HCT116 (cell line): ENCODE data around the gene DNAJC6. TPM values are rescaled to one million over a fixed set of nuclear protein-coding genes. Genes with fewer than 3 reads are reported as not detected.

Experiments
- ATAC-seq: fragments of 200-7000 bp; cut with Tn5 transposase; 2 replicates; pipeline ENCODE4 v1.9.1; 2020; ENCODE audit warnings: mild to moderate bottlenecking, moderate library complexity
- BruUV-seq: library from RNA; stranded (reverse); fragments of 400-500 nt; replicated peaks from 2 replicates; lab custom pipeline; 2021; lab: Mats Ljungman, UMichigan
- CTCF ChIA-PET: fragments of 300-600 bp; sonication (Branson Sonifier 250); formaldehyde crosslinking; loops from one replicate; lab custom pipeline; 2021; ENCODE audit warnings: antibody characterized with exemption; lab: Charles Lee
- POLR2A ChIA-PET: fragments of 300-600, 350-600 bp; sonication (Branson Sonifier 250); formaldehyde crosslinking; loops from one replicate; lab custom pipeline; 2021; ENCODE audit warnings: antibody characterized with exemption; lab: Charles Lee
- RAD21 ChIA-PET, 2 experiments: fragments of 300-600 bp; sonication (Branson Sonifier 250); formaldehyde crosslinking; loops; one replicate each; lab custom pipeline; 2023; ENCODE audit warnings: low total read pairs in 2 of 2; ENCODE audit not compliant: uncharacterized antibody in 2 of 2, unreplicated experiment in 2 of 2, low non-redundant PET in 1 of 2; lab: Charles Lee
- DNase-seq: peaks from one replicate; pipeline ENCODE4 v3.0.0-alpha.2; 2010; ENCODE audit warnings: low read depth, low spot score
- H2AFZ ChIP-seq: fragments of 200-600 bp; shearing (Covaris generic), sonication (generic); 2 replicates; pipeline ENCODE4 v1.6.1; 2017; ENCODE audit warnings: low read depth, mixed run types, mixed read lengths, antibody characterized with exemption, low read length; ENCODE audit not compliant: poor library complexity, severe bottlenecking
- H3K27ac ChIP-seq: 2 replicates; pipeline ENCODE4 v1.5.1; 2012; ENCODE audit warnings: low read depth, low read length
- H3K27me3 ChIP-seq: fragments of 200-600 bp; sonication (generic); 2 replicates; pipeline ENCODE4 v1.6.1; 2016; ENCODE audit warnings: mixed run types, low read length, mixed read lengths; ENCODE audit not compliant: insufficient read depth
- H3K36me3 ChIP-seq, 2 experiments: fragments of 200-500 bp in 1 of 2; fragments of 200-600 bp in 1 of 2; sonication (Bioruptor generic) in 1 of 2; sonication (generic) in 1 of 2; 2 replicates each; pipeline versions ENCODE4 v1.5.1 to v1.6.1; 2014 to 2016; ENCODE audit warnings: low read length in 2 of 2, inconsistent platforms in 1 of 2, mixed read lengths in 1 of 2, mixed run types in 1 of 2; ENCODE audit not compliant: insufficient read depth in 2 of 2, control insufficient read depth in 1 of 2
- H3K4me1 ChIP-seq, 2 experiments: fragments of 200-600 bp in 1 of 2; sonication (generic) in 1 of 2; 2 replicates each; pipeline versions ENCODE4 v1.5.1 to v1.6.1; 2012 to 2017; ENCODE audit warnings: low read length in 2 of 2, inconsistent platforms in 1 of 2, mild to moderate bottlenecking in 1 of 2, mixed read lengths in 1 of 2, mixed run types in 1 of 2, moderate library complexity in 1 of 2; ENCODE audit not compliant: insufficient read depth in 2 of 2, control insufficient read depth in 1 of 2
- H3K4me2 ChIP-seq: fragments of 200-600 bp; sonication (generic); 2 replicates; pipeline ENCODE4 v1.6.1; 2017; ENCODE audit warnings: mixed run types, low read length, mixed read lengths
- H3K4me3 ChIP-seq, 2 experiments: fragments of 200-600 bp in 1 of 2; sonication (generic) in 1 of 2; replicated peaks in 1 of 2; 2 replicates each; pipeline ENCODE4 v1.5.1; 2011 to 2016; ENCODE audit warnings: low read length in 2 of 2, control low read depth in 1 of 2, low read depth in 1 of 2, mild to moderate bottlenecking in 1 of 2, mixed read lengths in 1 of 2, mixed run types in 1 of 2
- H3K79me2 ChIP-seq: fragments of 200-600 bp; sonication (generic); 2 replicates; pipeline ENCODE4 v1.6.1; 2017; ENCODE audit warnings: mild to moderate bottlenecking, mixed run types, low read length, moderate library complexity, mixed read lengths; ENCODE audit not compliant: insufficient read depth
- H3K9ac ChIP-seq: fragments of 200-600 bp; sonication (generic); 2 replicates; pipeline ENCODE4 v1.6.1; 2016; ENCODE audit warnings: low read length, mixed read lengths
- H3K9me2 ChIP-seq: fragments of 200-600 bp; sonication (generic), shearing (Covaris generic); 2 replicates; pipeline ENCODE4 v1.6.1; 2017; ENCODE audit warnings: mixed run types, mild to moderate bottlenecking, moderate library complexity; ENCODE audit not compliant: insufficient read depth
- H3K9me3 ChIP-seq, 2 experiments: fragments of 200-500 bp in 1 of 2; fragments of 200-600 bp in 1 of 2; sonication (Bioruptor generic) in 1 of 2; sonication (generic) in 1 of 2; 2 replicates each; pipeline ENCODE4 v1.6.1; 2014 to 2017; ENCODE audit warnings: low read length in 2 of 2, mixed read lengths in 2 of 2, inconsistent platforms in 1 of 2, low read depth in 1 of 2, mild to moderate bottlenecking in 1 of 2, mixed run types in 1 of 2, moderate library complexity in 1 of 2; ENCODE audit not compliant: control insufficient read depth in 1 of 2, insufficient read depth in 1 of 2
- H4K20me1 ChIP-seq: fragments of 200-600 bp; sonication (generic), shearing (Covaris generic); 2 replicates; pipeline ENCODE4 v1.6.1; 2017; ENCODE audit warnings: mixed run types, mild to moderate bottlenecking, moderate library complexity; ENCODE audit not compliant: insufficient read depth
- CEBPB ChIP-seq: IDR thresholded peaks from 2 replicates; pipeline ENCODE4 v1.6.1; 2012; ENCODE audit warnings: low read depth
- EZH2phosphoT487 ChIP-seq: fragments of 200-600 bp; IDR thresholded peaks from 2 replicates; pipeline ENCODE4 v1.6.1; 2018; ENCODE audit warnings: antibody characterized with exemption, borderline replicate concordance
- JUND ChIP-seq: IDR thresholded peaks from 2 replicates; pipeline ENCODE4 v1.6.1; 2012
- REST ChIP-seq: IDR thresholded peaks from 2 replicates; pipeline ENCODE4 v1.6.1; 2012; ENCODE audit warnings: low read depth
- SIN3A ChIP-seq: IDR thresholded peaks from 2 replicates; pipeline ENCODE4 v1.6.1; 2012; ENCODE audit warnings: low read depth
- SRF ChIP-seq: IDR thresholded peaks from 2 replicates; pipeline ENCODE4 v1.6.1; 2012; ENCODE audit warnings: low read depth
- TCF7L2 ChIP-seq: IDR thresholded peaks from 2 replicates; pipeline ENCODE4 v1.7.0; 2011; ENCODE audit warnings: borderline replicate concordance, inconsistent platforms; ENCODE audit not compliant: insufficient read depth, insufficient read length; ENCODE audit errors: extremely low read depth
- ZBTB33 ChIP-seq: IDR thresholded peaks from 2 replicates; pipeline ENCODE4 v1.6.1; 2011; ENCODE audit warnings: mild to moderate bottlenecking, low read length, moderate library complexity; ENCODE audit not compliant: insufficient replicate concordance; ENCODE audit errors: extremely low read depth
- ZFX ChIP-seq: fragments of 450-650 bp; IDR thresholded peaks from 2 replicates; pipeline ENCODE4 v1.6.1; 2017
- ZNF274 ChIP-seq: fragments of 200-500 bp; sonication (Bioruptor generic); IDR thresholded peaks from 2 replicates; pipeline ENCODE4 v1.6.1; 2014; ENCODE audit warnings: mild to moderate bottlenecking, low read depth, low read length, inconsistent platforms
- intact Hi-C: fragments of 100-400 bp; cut with micrococcal nuclease; formaldehyde crosslinking; loops from 2 replicates; pipeline ENCODE4 v1.10.0; 2022
- total RNA-seq: library from RNA; stranded (reverse); gene quantifications from one replicate; pipeline ENCODE4 v1.2.1, GENCODE V29; 2021; ENCODE audit not compliant: unreplicated experiment
- TF ChIP-seq, protein P1 (sequence below): IDR thresholded peaks from 2 replicates; pipeline ENCODE4 v1.6.1; 2012
- TF ChIP-seq, protein P2 (sequence below), 3 experiments: fragments of 200-600 bp in 1 of 3; sonication (generic) in 1 of 3; IDR thresholded peaks in 2 of 3; conservative IDR thresholded peaks in 1 of 3; 2 replicates each; pipeline ENCODE4 v1.5.1; 2012 to 2017; ENCODE audit warnings: low read depth in 2 of 3, low read length in 2 of 3, antibody characterized with exemption in 1 of 3, borderline replicate concordance in 1 of 3, control low read depth in 1 of 3, mild to moderate bottlenecking in 1 of 3, mixed read lengths in 1 of 3, mixed run types in 1 of 3, moderate library complexity in 1 of 3; ENCODE audit not compliant: insufficient read depth in 1 of 3

DNAJC6 gene
- total RNA-seq, 1 experiment from 2014 or later: 9.0 TPM

DNA sequence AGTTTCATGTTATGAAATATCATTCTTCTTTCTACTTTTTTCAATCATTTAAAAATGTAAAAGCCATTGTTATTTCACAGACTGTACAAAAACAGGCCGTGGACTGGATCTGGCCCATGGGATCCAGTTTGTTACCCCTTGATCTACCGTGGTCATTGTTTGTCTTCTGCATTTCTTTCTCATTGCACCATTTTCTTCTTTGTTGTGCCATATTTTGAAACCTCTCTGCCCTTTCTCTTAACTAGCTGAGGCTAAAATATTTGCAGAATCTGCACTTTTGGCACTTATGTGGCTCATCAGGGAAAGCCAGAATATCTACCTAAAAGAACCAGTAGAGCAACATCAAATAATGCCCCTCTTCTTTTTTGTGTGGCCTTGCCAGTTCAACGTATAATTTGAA is 50.5 kb downstream of the DNAJC6 start:
- no peaks in the 10 kb centered on the region for H3K79me2 ChIP-seq
- H3K9ac ChIP-seq: no peak overlapping the region
- H3K4me3 ChIP-seq: no peak overlapping the region
- ChIA-PET POLR2A (no interaction called here), CTCF (no interaction called here), RAD21 (no interaction called here)
- H2AFZ ChIP-seq: no peak overlapping the region
- no peaks in the 10 kb centered on the region for H3K36me3 ChIP-seq
- H3K27ac ChIP-seq: no peak overlapping the region
- DNase-seq (no peak), ATAC-seq (no peak)
- no peaks in the 10 kb centered on the region for H3K9me2 ChIP-seq
- no peak overlapping the region for H3K4me2 ChIP-seq
- TF ChIP-seq SRF (no peak), ZBTB33 (no peak), JUND (no peak), ZNF274 (no peak), TCF7L2 (no peak), ZFX (no peak), REST (no peak), SIN3A (no peak), EZH2phosphoT487 (no peak), CEBPB (no peak)
- TF ChIP-seq, protein P1, sequence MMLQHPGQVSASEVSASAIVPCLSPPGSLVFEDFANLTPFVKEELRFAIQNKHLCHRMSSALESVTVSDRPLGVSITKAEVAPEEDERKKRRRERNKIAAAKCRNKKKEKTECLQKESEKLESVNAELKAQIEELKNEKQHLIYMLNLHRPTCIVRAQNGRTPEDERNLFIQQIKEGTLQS: no peak
- TF ChIP-seq, protein P2, sequence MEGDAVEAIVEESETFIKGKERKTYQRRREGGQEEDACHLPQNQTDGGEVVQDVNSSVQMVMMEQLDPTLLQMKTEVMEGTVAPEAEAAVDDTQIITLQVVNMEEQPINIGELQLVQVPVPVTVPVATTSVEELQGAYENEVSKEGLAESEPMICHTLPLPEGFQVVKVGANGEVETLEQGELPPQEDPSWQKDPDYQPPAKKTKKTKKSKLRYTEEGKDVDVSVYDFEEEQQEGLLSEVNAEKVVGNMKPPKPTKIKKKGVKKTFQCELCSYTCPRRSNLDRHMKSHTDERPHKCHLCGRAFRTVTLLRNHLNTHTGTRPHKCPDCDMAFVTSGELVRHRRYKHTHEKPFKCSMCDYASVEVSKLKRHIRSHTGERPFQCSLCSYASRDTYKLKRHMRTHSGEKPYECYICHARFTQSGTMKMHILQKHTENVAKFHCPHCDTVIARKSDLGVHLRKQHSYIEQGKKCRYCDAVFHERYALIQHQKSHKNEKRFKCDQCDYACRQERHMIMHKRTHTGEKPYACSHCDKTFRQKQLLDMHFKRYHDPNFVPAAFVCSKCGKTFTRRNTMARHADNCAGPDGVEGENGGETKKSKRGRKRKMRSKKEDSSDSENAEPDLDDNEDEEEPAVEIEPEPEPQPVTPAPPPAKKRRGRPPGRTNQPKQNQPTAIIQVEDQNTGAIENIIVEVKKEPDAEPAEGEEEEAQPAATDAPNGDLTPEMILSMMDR (IDR thresholded peaks at IDR 0.05 in 2 of 3, conservative IDR thresholded peaks at IDR 0.05 in 1 of 3; ENCODE audit: borderline replicate concordance in 1 of 3, insufficient read depth in 1 of 3, low read depth in 2 of 3, low read length in 2 of 3): no peak
- no peaks in the 10 kb centered on the region for H3K27me3 ChIP-seq
- BruUV-seq: no TSS peak
- H4K20me1 ChIP-seq: no peaks in the 10 kb centered on the region
- H3K4me1 ChIP-seq: peaks cover 3 to 10% of the 10 kb centered on the region in 2 experiments; a peak in 3 of 4 replicates
- intact Hi-C loops: no loop called here
- H3K9me3 ChIP-seq: no peaks in the 10 kb centered on the region
